Endometrial microvascular endothelial cells (primary cell): Measurements from ENCODE around the gene BOK. TPM values are rescaled to one million over a fixed set of nuclear protein-coding genes. Genes with fewer than 3 reads are reported as not detected.

Experiments used
- in situ Hi-C: cut with HindIII; loops from 2 replicates; pipeline ENCODE4 v1.10.0; 2017; ENCODE audit warnings: low sequenced_read_pairs, low pct_unique_long_range_greater_than_20kb; ENCODE audit errors: inconsistent ontology term
- total RNA-seq: library from RNA; depleted of rRNA; stranded (reverse); fragments of >200 nt; gene quantifications from one replicate; pipeline ENCODE4 v1.2.3, GENCODE V29; 2015; ENCODE audit errors: inconsistent ontology term

BOK gene
- total RNA-seq, 1 donor from 2014 or later = 102 TPM

- in situ Hi-C loops = no loop called here
These were observed 22.5 kb upstream of the BOK start for GRCh38 chr2:241535871-241536655.

- in situ Hi-C loops = no loop called here
These were observed 19.5 kb upstream of the BOK start for GRCh38 chr2:241538838-241539615.

- in situ Hi-C loops = no loop called here
These were observed 18.8 kb upstream of the BOK start for GRCh38 chr2:241539616-241540374.

GRCh38 chr2:241540401-241540770 lies 18.2 kb upstream of the BOK start:
- in situ Hi-C loops = no loop called here

- in situ Hi-C loops = no loop called here
These were observed 17.6 kb upstream of the BOK start for GRCh38 chr2:241540771-241541561.

GRCh38 chr2:241541564-241542277 lies 16.8 kb upstream of the BOK start:
- in situ Hi-C loops = no loop called here

- in situ Hi-C loops = no loop called here
These were observed 16.3 kb upstream of the BOK start for GRCh38 chr2:241542278-241542605.

GRCh38 chr2:241545106-241545505 lies 13.4 kb upstream of the BOK start:
- in situ Hi-C loops = no loop called here

GRCh38 chr2:241545523-241546473 lies 12.7 kb upstream of the BOK start:
- in situ Hi-C loops = no loop called here

- in situ Hi-C loops = no loop called here
These were observed 11.6 kb upstream of the BOK start for GRCh38 chr2:241546771-241547498.

- in situ Hi-C loops = no loop called here
These were observed 10.6 kb upstream of the BOK start for GRCh38 chr2:241547781-241548450.

GRCh38 chr2:241548451-241548835 lies 10.1 kb upstream of the BOK start:
- in situ Hi-C loops = no loop called here

- in situ Hi-C loops = no loop called here
These were observed 7.6 kb upstream of the BOK start for GRCh38 chr2:241550616-241551580.

GRCh38 chr2:241551599-241551997 lies 6.9 kb upstream of the BOK start:
- in situ Hi-C loops = no loop called here

- in situ Hi-C loops = no loop called here
These were observed 6.4 kb upstream of the BOK start for GRCh38 chr2:241551998-241552737.
